Central memory CD8-positive, alpha-beta T cell (primary cell): Measurements from ENCODE around the gene LPCAT1.

ENCODE experiments used
- ATAC-seq: fragments of 150-1000 bp; cut with Tn5 transposase; replicated peaks from 2 replicates; pipeline ENCODE4 v1.10.0; 2022; ENCODE audit warnings: mild to moderate bottlenecking, moderate FRiP score, moderate number of reproducible peaks; ENCODE audit not compliant: poor library complexity, severe bottlenecking; ENCODE audit errors: extremely low read depth
- DNase-seq, 2 donors: peaks; one replicate each; pipeline ENCODE4 v3.0.0; 2021; ENCODE audit warnings: low spot score in 2 of 2
- H3K27ac Mint-ChIP-seq: one replicate; pipeline ENCODE4 v1.8.0; 2022; ENCODE audit warnings: low read depth, mild to moderate bottlenecking, moderate library complexity, mixed read lengths
- H3K27me3 Mint-ChIP-seq: one replicate; pipeline ENCODE4 v1.8.0; 2022; ENCODE audit warnings: mixed read lengths
- H3K36me3 Mint-ChIP-seq: one replicate; pipeline ENCODE4 v1.8.0; 2022; ENCODE audit warnings: mild to moderate bottlenecking, moderate library complexity, mixed read lengths; ENCODE audit not compliant: insufficient read depth
- H3K4me1 Mint-ChIP-seq: one replicate; pipeline ENCODE4 v1.8.0; 2022; ENCODE audit warnings: mixed read lengths
- H3K4me3 Mint-ChIP-seq: one replicate; pipeline ENCODE4 v1.8.0; 2022; ENCODE audit warnings: mild to moderate bottlenecking, moderate library complexity, mixed read lengths
- H3K9me3 Mint-ChIP-seq: one replicate; pipeline ENCODE4 v1.8.0; 2022; ENCODE audit warnings: mixed read lengths

LPCAT1 gene

GRCh38 chr5:1494780-1495524 lies 28.8 kb downstream of the LPCAT1 start:
- Mint-ChIP-seq H3K36me3 (peaks cover 50% of the 10 kb centered on the region), H3K27me3 (no peaks in the 10 kb centered on the region), H3K9me3 (no peaks in the 10 kb centered on the region), H3K4me3 (peak overlapping the region; percentile 40), H3K27ac (peak overlapping the region; percentile 94), H3K4me1 (peaks cover 82% of the 10 kb centered on the region)
- no peak for DNase-seq
- ATAC-seq, result peak; percentile 25

GRCh38 chr5:1493941-1494340 lies 29.8 kb downstream of the LPCAT1 start:
- Mint-ChIP-seq H3K9me3 (no peaks in the 10 kb centered on the region), H3K4me1 (peaks cover 85% of the 10 kb centered on the region), H3K27ac (peak overlapping the region; percentile 29), H3K36me3 (peaks cover 52% of the 10 kb centered on the region), H3K4me3 (peak overlapping the region; percentile 40), H3K27me3 (no peaks in the 10 kb centered on the region)
- no peak for ATAC-seq
- no peak for DNase-seq

GRCh38 chr5:1493413-1493812 lies 30.3 kb downstream of the LPCAT1 start:
- H3K4me3 Mint-ChIP-seq, result peak overlapping the region; percentile 40
- H3K36me3 Mint-ChIP-seq, result peaks cover 50% of the 10 kb centered on the region

GRCh38 chr5:1492757-1493156 lies 31.0 kb downstream of the LPCAT1 start:
- peaks cover 87% of the 10 kb centered on the region for H3K4me1 Mint-ChIP-seq
- peak in 1 of 2 donors; percentile 48 for DNase-seq
- H3K4me3 Mint-ChIP-seq, result peak overlapping the region; percentile 31
- ATAC-seq, result no peak
- peak overlapping the region; percentile 29 for H3K27ac Mint-ChIP-seq
- no peaks in the 10 kb centered on the region for H3K9me3 Mint-ChIP-seq
- peaks cover 52% of the 10 kb centered on the region for H3K36me3 Mint-ChIP-seq
- no peaks in the 10 kb centered on the region for H3K27me3 Mint-ChIP-seq

More at GRCh38 chr5:1493413-1493812, 30.3 kb downstream of the LPCAT1 start:
- no peaks in the 10 kb centered on the region for H3K27me3 Mint-ChIP-seq
- DNase-seq (no peak), ATAC-seq (no peak)
- no peaks in the 10 kb centered on the region for H3K9me3 Mint-ChIP-seq
- H3K4me1 Mint-ChIP-seq, result peaks cover 85% of the 10 kb centered on the region
- H3K27ac Mint-ChIP-seq, result peak overlapping the region; percentile 29

- peaks cover 59% of the 10 kb centered on the region for H3K36me3 Mint-ChIP-seq
Measured at GRCh38 chr5:1490376-1490775, 33.4 kb downstream of the LPCAT1 start.

GRCh38 chr5:1489754-1490153 lies 34.0 kb downstream of the LPCAT1 start:
- Mint-ChIP-seq H3K9me3 (no peaks in the 10 kb centered on the region), H3K36me3 (peaks cover 64% of the 10 kb centered on the region), H3K27ac (peak overlapping the region; percentile 92), H3K4me1 (peaks cover 58% of the 10 kb centered on the region), H3K27me3 (no peaks in the 10 kb centered on the region), H3K4me3 (peak overlapping the region; percentile 65)
- no peak for DNase-seq
- no peak for ATAC-seq

More at GRCh38 chr5:1490376-1490775, 33.4 kb downstream of the LPCAT1 start:
- Mint-ChIP-seq H3K27ac (peak overlapping the region; percentile 92), H3K4me3 (no peak overlapping the region), H3K4me1 (peaks cover 64% of the 10 kb centered on the region), H3K9me3 (no peaks in the 10 kb centered on the region), H3K27me3 (no peaks in the 10 kb centered on the region)
- no peak for ATAC-seq
- no peak for DNase-seq

- no peaks in the 10 kb centered on the region for H3K27me3 Mint-ChIP-seq
- H3K27ac Mint-ChIP-seq, result peak overlapping the region; percentile 92
- DNase-seq (peak in 1 of 2 donors; percentile 28), ATAC-seq (peak; percentile 83)
- H3K36me3 Mint-ChIP-seq, result peaks cover 64% of the 10 kb centered on the region
- peak overlapping the region; percentile 65 for H3K4me3 Mint-ChIP-seq
- H3K4me1 Mint-ChIP-seq, result peaks cover 52% of the 10 kb centered on the region
- no peaks in the 10 kb centered on the region for H3K9me3 Mint-ChIP-seq
Measured at GRCh38 chr5:1488882-1489680, 34.7 kb downstream of the LPCAT1 start.

- ATAC-seq (no peak), DNase-seq (no peak)
- Mint-ChIP-seq H3K9me3 (no peaks in the 10 kb centered on the region), H3K27me3 (no peaks in the 10 kb centered on the region), H3K4me3 (no peak overlapping the region), H3K27ac (peak overlapping the region; percentile 35), H3K4me1 (peaks cover 34% of the 10 kb centered on the region), H3K36me3 (peaks cover 65% of the 10 kb centered on the region)
Measured at GRCh38 chr5:1487079-1487764, 36.5 kb downstream of the LPCAT1 start.

- ATAC-seq (no peak), DNase-seq (no peak)
- peaks cover 41% of the 10 kb centered on the region for H3K4me1 Mint-ChIP-seq
- peak overlapping the region; percentile 35 for H3K27ac Mint-ChIP-seq
- no peaks in the 10 kb centered on the region for H3K9me3 Mint-ChIP-seq
- no peaks in the 10 kb centered on the region for H3K27me3 Mint-ChIP-seq
- H3K36me3 Mint-ChIP-seq, result peaks cover 59% of the 10 kb centered on the region
- H3K4me3 Mint-ChIP-seq, result no peak overlapping the region
Measured at GRCh38 chr5:1486271-1486670, 37.5 kb downstream of the LPCAT1 start.

- no peak for DNase-seq
- H3K4me1 Mint-ChIP-seq, result peaks cover 38% of the 10 kb centered on the region
- H3K9me3 Mint-ChIP-seq, result no peaks in the 10 kb centered on the region
- ATAC-seq, result no peak
- H3K4me3 Mint-ChIP-seq, result no peak overlapping the region
- no peaks in the 10 kb centered on the region for H3K27me3 Mint-ChIP-seq
- H3K36me3 Mint-ChIP-seq, result peaks cover 55% of the 10 kb centered on the region
- H3K27ac Mint-ChIP-seq, result peak overlapping the region; percentile 16
Measured at GRCh38 chr5:1485579-1486118, 38.1 kb downstream of the LPCAT1 start.

- ATAC-seq (no peak), DNase-seq (no peak)
- Mint-ChIP-seq H3K4me1 (peaks cover 40% of the 10 kb centered on the region), H3K27me3 (no peaks in the 10 kb centered on the region), H3K36me3 (peaks cover 51% of the 10 kb centered on the region), H3K9me3 (no peaks in the 10 kb centered on the region), H3K4me3 (no peak overlapping the region), H3K27ac (peak overlapping the region; percentile 16)
Measured at GRCh38 chr5:1484730-1485578, 38.8 kb downstream of the LPCAT1 start.
